Naive B cell (primary cell): ENCODE results near the gene MKLN1. TPM values are rescaled to one million over a fixed set of nuclear protein-coding genes. Genes with fewer than 3 reads are reported as not detected.

Source experiments
- ATAC-seq, 2 donors: fragments of 150-1000 bp; cut with Tn5 transposase; 2 replicates each; pipeline ENCODE4 v1.10.0; 2021; ENCODE audit warnings: low read depth in 2 of 2, mild to moderate bottlenecking in 2 of 2, moderate library complexity in 2 of 2
- DNase-seq: peaks from one replicate; pipeline ENCODE4 v3.0.0; 2022
- H3K27ac Mint-ChIP-seq, 6 donors: one replicate each; pipeline ENCODE4 v1.8.0; 2020 to 2022; ENCODE audit warnings: mild to moderate bottlenecking in 6 of 6, mixed read lengths in 6 of 6, moderate library complexity in 5 of 6, inconsistent platforms in 2 of 6
- H3K27me3 Mint-ChIP-seq, 3 donors: one replicate each; pipeline ENCODE4 v1.8.0; 2021 to 2022; ENCODE audit warnings: mixed read lengths in 3 of 3, mild to moderate bottlenecking in 1 of 3
- H3K36me3 Mint-ChIP-seq, 2 donors: one replicate each; pipeline ENCODE4 v1.8.0; 2020 to 2022; ENCODE audit warnings: mixed read lengths in 2 of 2, inconsistent platforms in 1 of 2, mild to moderate bottlenecking in 1 of 2
- H3K4me1 Mint-ChIP-seq, 3 donors: one replicate each; pipeline ENCODE4 v1.8.0; 2020 to 2022; ENCODE audit warnings: mixed read lengths in 3 of 3, inconsistent platforms in 1 of 3, mild to moderate bottlenecking in 1 of 3, moderate library complexity in 1 of 3
- H3K4me3 Mint-ChIP-seq, 8 donors: one replicate each; pipeline ENCODE4 v1.8.0; 2020 to 2022; ENCODE audit warnings: mild to moderate bottlenecking in 8 of 8, mixed read lengths in 8 of 8, moderate library complexity in 8 of 8, inconsistent platforms in 2 of 8
- H3K9me3 Mint-ChIP-seq, 7 donors: one replicate each; pipeline ENCODE4 v1.8.0; 2020 to 2022; ENCODE audit warnings: mixed read lengths in 7 of 7, mild to moderate bottlenecking in 5 of 7, inconsistent platforms in 2 of 7, moderate library complexity in 1 of 7
- polyA plus RNA-seq, 6 donors: library from polyadenylated mRNA; unstranded; fragments of 300-500 nt; fragmentation: Illumina TruSeq; gene quantifications; one replicate each; pipeline ENCODE4 v1.2.3, GENCODE V29; 2021; ENCODE audit warnings: low read depth in 6 of 6

Gene MKLN1
- polyA plus RNA-seq, 6 donors from 2014 or later: 19.6 to 39.8 (median 26.0) TPM

GRCh38 chr7:131369354-131369753, 41.7 kb downstream of the MKLN1 start:
- H3K27ac Mint-ChIP-seq: no peak overlapping the region
- peaks cover 61 to 71% (median 67%) of the 10 kb centered on the region in 3 donors for H3K4me1 Mint-ChIP-seq
- DNase-seq (no peak), ATAC-seq (no peak)
- H3K27me3 Mint-ChIP-seq: no peaks in the 10 kb centered on the region
- peaks cover 0 to 8% (median 0%) of the 10 kb centered on the region in 7 donors for H3K9me3 Mint-ChIP-seq
- no peaks in the 10 kb centered on the region for H3K36me3 Mint-ChIP-seq
- no peak overlapping the region for H3K4me3 Mint-ChIP-seq

DNA sequence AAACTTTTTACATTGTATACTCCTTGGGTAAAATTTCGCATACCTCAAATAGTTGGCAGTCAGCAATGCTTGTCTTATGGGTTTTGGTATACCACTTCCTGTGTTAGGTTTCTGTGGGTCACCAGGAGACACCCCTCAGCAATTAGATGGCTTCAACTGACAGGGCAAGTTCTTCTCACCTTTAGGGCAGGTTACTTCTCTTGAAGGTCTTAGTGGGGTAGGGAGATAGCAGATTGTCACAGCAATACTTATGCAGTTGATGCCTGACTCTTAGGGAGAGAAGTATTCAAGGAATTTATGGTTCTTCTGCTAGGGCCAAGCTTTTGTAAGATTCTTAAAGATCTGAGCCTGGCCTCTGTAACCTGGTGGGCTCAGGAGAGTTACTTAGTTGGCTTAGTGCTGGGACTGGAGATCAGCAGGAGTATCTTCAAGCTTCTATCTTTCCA, 42.9 kb downstream of the MKLN1 start:
- DNase-seq (peak; percentile 17), ATAC-seq (peak; percentile 88 to 89)
- Mint-ChIP-seq H3K27ac (no peak overlapping the region), H3K4me1 (peaks cover 51 to 62% (median 60%) of the 10 kb centered on the region in 3 donors), H3K9me3 (no peaks in the 10 kb centered on the region), H3K27me3 (no peaks in the 10 kb centered on the region), H3K4me3 (peak overlapping the region in 1 of 8 donors; percentile 1), H3K36me3 (no peaks in the 10 kb centered on the region)

DNA sequence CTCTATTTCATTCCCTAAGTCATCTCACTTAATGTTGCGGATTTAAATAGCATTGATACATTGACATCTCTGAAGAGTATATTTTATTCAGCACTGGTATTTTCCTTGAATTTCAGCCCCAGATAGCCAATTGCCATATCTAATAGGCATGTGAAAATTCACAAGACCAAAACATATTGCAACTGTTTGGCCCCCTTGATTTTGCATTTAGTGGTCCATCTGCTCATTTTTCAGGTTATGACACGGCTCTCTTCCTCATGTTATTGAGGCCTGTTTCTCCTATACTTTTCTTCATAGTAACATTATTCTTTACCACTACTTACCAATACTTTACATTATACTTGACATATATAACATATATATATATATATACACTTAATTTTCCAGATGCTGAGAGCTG, 43.7 kb downstream of the MKLN1 start:
- Mint-ChIP-seq H3K4me3 (no peak overlapping the region), H3K27me3 (no peaks in the 10 kb centered on the region), H3K4me1 (peaks cover 46 to 56% (median 52%) of the 10 kb centered on the region in 3 donors), H3K9me3 (no peaks in the 10 kb centered on the region), H3K36me3 (no peaks in the 10 kb centered on the region), H3K27ac (no peak overlapping the region)
- DNase-seq (no peak), ATAC-seq (no peak)

DNA sequence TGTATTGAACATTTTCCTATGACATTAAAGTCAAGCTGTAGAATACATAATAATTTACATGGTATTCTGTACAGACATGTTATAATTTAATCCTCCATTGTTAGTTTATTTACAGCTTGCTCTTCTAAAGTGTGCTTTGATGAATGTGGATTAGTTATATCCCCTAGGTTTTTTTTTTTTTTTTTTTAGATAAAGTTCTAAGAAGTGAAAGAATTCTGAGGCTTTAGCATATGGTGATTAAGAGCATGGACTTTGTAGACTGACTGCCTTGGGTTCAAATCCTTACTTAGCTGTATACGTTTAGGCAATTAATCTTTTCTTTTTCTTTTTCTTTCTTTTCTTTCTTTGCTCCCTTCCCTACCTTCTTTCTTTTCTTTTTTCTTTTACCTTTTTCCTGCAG, 44.9 kb downstream of the MKLN1 start:
- DNase-seq (no peak), ATAC-seq (no peak)
- Mint-ChIP-seq H3K36me3 (peaks cover 0 to 4% of the 10 kb centered on the region in 2 donors), H3K4me3 (no peak overlapping the region), H3K4me1 (peaks cover 41 to 52% (median 42%) of the 10 kb centered on the region in 3 donors), H3K27me3 (no peaks in the 10 kb centered on the region), H3K9me3 (no peaks in the 10 kb centered on the region), H3K27ac (peak overlapping the region in 2 of 6 donors; percentile 57 to 58)

- peaks cover 0 to 4% of the 10 kb centered on the region in 2 donors for H3K36me3 Mint-ChIP-seq
- H3K4me3 Mint-ChIP-seq: no peak overlapping the region
- H3K27me3 Mint-ChIP-seq: no peaks in the 10 kb centered on the region
- ATAC-seq: no peak
- H3K9me3 Mint-ChIP-seq: no peaks in the 10 kb centered on the region
- DNase-seq: no peak
- peak overlapping the region in 1 of 6 donors; percentile 70 for H3K27ac Mint-ChIP-seq
- H3K4me1 Mint-ChIP-seq: peaks cover 26 to 42% (median 33%) of the 10 kb centered on the region in 3 donors
These were observed 47.1 kb downstream of the MKLN1 start for GRCh38 chr7:131374821-131375220.

DNA sequence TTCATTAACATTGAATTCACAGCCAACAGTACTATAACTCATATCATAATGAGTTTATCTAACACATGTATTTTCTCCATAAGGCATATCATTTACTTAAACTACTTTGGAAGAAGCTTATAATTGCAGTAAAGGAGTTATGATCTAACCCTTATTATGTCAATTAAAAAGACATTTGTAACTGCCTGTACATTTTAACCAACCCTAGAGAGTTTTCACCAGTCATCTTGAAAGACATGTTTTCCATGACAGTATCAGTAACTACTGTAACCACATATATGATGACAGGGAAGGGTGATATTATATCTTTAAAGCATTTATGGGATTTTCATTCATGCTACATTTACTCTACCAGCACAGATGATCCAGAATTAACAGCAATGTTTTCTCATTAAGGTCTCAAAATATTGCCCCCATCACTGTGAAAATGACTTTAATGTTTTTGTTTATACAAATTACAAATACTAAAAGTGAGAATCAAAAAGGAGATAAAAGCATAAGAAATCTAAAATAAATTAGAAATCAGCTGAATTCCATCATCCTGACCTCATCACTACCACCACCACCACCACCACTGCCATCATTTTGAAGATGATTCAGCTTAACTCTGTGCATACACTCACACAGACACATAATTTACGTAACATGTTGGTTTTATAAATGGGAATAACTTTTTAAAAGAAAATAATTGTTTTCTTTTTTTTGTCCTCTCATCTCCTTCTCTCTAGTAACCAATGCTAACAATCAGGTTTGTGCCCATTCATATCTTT, 53.6 kb downstream of the MKLN1 start:
- Mint-ChIP-seq H3K9me3 (no peaks in the 10 kb centered on the region), H3K27ac (no peak overlapping the region), H3K27me3 (no peaks in the 10 kb centered on the region), H3K36me3 (peaks cover 0 to 4% of the 10 kb centered on the region in 2 donors), H3K4me1 (peaks cover 7 to 25% (median 24%) of the 10 kb centered on the region in 3 donors), H3K4me3 (no peak overlapping the region)
- ATAC-seq (no peak), DNase-seq (no peak)

DNA sequence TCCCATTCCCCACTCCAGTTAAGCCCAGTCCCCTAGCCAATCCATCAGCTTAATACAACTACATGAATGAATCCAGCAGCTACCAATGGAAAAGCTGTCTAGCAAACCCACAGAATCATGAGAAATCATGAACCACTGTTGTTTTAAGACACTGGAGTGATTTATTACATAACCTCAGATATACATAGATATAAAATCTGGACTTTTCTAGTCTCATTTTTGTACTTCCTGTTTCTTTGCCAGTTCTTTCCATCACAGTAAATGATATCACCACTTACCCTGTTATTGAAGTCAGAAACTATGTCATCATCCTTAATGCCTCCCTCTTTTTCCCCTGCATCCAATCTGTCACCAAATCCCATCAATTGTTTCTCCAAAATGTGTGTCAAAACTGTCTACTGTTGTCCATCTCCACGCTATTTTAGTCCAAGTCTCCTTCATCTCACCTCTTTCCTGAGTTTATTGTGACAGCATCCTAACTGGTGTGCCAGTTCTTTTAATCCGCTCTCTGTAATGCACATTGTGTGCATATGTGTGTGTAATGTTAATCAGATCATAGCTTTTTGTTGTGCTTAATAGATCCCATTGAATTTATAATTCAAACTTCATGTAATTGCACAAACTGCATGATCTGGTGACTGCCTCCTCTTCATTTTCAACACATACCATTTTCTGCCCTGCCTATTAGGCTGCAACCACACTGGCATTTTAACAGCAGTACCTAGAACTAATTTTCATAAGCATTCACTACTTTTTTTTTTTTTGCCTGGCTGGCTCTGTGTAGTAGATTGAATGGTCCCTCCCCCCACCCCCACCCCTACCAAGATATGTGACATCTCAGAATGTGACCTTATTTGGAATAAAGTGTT, 56.0 kb downstream of the MKLN1 start:
- ATAC-seq (peak; percentile 56 to 70), DNase-seq (peak; percentile 7)
- no peaks in the 10 kb centered on the region for H3K36me3 Mint-ChIP-seq
- H3K4me1 Mint-ChIP-seq: peaks cover 7 to 25% (median 24%) of the 10 kb centered on the region in 3 donors
- peak overlapping the region in 4 of 6 donors; percentile 5 to 70 (median 46) for H3K27ac Mint-ChIP-seq
- H3K4me3 Mint-ChIP-seq: peak overlapping the region in 2 of 8 donors; percentile 21 to 42
- H3K27me3 Mint-ChIP-seq: no peaks in the 10 kb centered on the region
- H3K9me3 Mint-ChIP-seq: no peaks in the 10 kb centered on the region

DNA sequence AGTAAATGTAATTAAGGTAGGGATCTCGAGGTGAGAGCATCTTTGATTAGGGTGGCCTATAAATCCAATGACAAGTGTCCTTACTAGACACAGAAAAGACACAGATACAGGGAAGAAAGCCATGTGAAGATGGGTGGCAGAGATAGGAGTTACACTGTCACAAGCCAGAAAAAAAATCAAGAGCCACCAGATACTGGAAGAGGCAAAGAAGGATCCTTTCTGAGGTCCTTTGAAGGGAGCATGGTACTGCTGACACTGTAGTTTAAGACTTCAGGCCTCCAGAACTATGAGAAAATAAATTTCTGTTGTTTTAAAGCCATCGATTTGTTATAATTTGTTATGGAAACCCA, 56.6 kb downstream of the MKLN1 start:
- Mint-ChIP-seq H3K27ac (peak overlapping the region in 1 of 6 donors; percentile 70), H3K4me1 (peaks cover 7 to 25% (median 21%) of the 10 kb centered on the region in 3 donors), H3K9me3 (no peaks in the 10 kb centered on the region), H3K27me3 (no peaks in the 10 kb centered on the region), H3K36me3 (no peaks in the 10 kb centered on the region), H3K4me3 (no peak overlapping the region)
- ATAC-seq: no peak
- no peak for DNase-seq

DNA sequence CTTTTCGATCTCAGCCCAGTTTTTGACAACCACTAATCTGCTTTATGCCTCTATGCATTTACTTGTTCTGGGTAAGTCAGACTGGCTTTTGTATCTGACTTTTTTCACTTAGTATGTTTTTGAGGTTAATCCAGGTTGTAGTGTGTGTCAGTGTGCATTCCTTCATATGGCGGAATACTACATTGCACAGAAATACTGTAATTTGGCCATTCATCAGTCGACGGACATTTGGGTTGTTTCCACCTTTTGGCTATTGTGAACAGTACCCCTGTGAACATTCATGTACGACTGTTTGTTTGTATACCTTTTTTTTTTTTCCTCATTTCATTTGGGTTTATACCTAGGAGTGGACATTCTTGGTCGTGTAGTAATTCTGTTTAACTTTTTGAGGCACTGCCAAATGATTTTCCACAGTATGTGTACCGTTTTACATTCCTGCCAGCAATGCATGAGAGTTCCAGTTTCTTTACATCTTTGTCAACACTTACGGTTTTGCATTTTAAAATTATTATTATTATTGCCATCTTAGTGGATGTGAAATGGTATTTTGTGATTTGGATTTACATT, 57.4 kb downstream of the MKLN1 start:
- H3K4me1 Mint-ChIP-seq: peaks cover 7 to 25% (median 21%) of the 10 kb centered on the region in 3 donors
- no peak for ATAC-seq
- no peaks in the 10 kb centered on the region for H3K36me3 Mint-ChIP-seq
- no peak overlapping the region for H3K4me3 Mint-ChIP-seq
- H3K27ac Mint-ChIP-seq: peak overlapping the region in 1 of 6 donors; percentile 69
- no peaks in the 10 kb centered on the region for H3K27me3 Mint-ChIP-seq
- no peaks in the 10 kb centered on the region for H3K9me3 Mint-ChIP-seq
- DNase-seq: no peak

DNA sequence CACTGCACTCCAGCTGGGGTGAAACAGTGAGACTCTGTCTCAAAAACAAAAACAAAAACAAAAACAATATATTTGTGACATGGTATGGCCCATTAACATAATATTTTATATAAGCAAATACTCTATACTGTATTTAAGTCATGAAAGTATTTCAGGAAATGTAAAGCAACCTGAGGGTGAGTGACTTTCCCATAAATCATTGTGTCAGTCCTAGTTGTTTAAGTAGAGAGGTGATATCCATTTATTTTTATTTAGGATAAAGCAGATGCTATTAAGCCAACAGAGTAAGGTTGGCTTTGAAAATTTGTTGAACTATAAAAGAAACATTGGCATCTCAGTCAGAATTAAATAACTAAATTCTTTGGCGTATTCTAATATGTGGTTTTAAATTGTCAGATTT, 60.5 kb downstream of the MKLN1 start:
- Mint-ChIP-seq H3K27ac (no peak overlapping the region), H3K36me3 (no peaks in the 10 kb centered on the region), H3K9me3 (no peaks in the 10 kb centered on the region), H3K4me1 (peaks cover 12 to 31% (median 17%) of the 10 kb centered on the region in 3 donors), H3K27me3 (no peaks in the 10 kb centered on the region), H3K4me3 (no peak overlapping the region)
- ATAC-seq (no peak), DNase-seq (no peak)

GRCh38 chr7:131390275-131390674, 62.6 kb downstream of the MKLN1 start:
- no peaks in the 10 kb centered on the region for H3K9me3 Mint-ChIP-seq
- H3K36me3 Mint-ChIP-seq: no peaks in the 10 kb centered on the region
- H3K4me3 Mint-ChIP-seq: no peak overlapping the region
- ATAC-seq (no peak), DNase-seq (no peak)
- H3K27me3 Mint-ChIP-seq: no peaks in the 10 kb centered on the region
- peaks cover 6 to 12% (median 6%) of the 10 kb centered on the region in 3 donors for H3K4me1 Mint-ChIP-seq
- no peak overlapping the region for H3K27ac Mint-ChIP-seq

GRCh38 chr7:131391145-131391544, 63.5 kb downstream of the MKLN1 start:
- Mint-ChIP-seq H3K4me1 (peaks cover 6 to 9% (median 6%) of the 10 kb centered on the region in 3 donors), H3K4me3 (no peak overlapping the region), H3K27me3 (no peaks in the 10 kb centered on the region), H3K27ac (no peak overlapping the region), H3K9me3 (no peaks in the 10 kb centered on the region), H3K36me3 (no peaks in the 10 kb centered on the region)
- DNase-seq: no peak
- ATAC-seq: no peak

DNA sequence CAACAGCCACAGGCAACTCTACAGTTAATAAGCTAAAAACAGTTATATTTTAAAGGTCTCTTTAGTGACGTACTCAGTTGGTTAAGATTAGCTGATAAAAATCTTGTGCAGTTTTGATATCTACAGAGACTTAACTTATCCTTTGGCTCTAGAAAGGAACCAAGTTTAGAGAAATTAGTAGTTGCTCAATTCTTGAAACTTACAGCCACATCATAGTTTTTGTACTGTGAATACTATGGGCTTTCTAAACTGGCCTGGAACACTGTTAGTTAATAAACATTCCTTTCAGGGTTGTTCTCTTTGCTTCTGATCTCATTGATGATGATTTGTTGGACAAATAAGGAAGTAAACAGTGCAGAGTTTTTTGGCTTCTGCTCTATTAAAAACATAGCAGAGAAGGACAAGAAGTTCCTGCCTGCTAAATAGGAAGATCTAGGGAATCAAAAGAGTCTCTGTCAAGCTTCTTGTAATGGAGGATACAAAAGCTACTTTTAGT, 73.1 kb downstream of the MKLN1 start:
- H3K27me3 Mint-ChIP-seq: no peaks in the 10 kb centered on the region
- peaks cover 7 to 30% (median 19%) of the 10 kb centered on the region in 3 donors for H3K4me1 Mint-ChIP-seq
- H3K4me3 Mint-ChIP-seq: no peak overlapping the region
- H3K36me3 Mint-ChIP-seq: peaks cover 34 to 38% of the 10 kb centered on the region in 2 donors
- peaks cover 0 to 13% (median 4%) of the 10 kb centered on the region in 7 donors for H3K9me3 Mint-ChIP-seq
- H3K27ac Mint-ChIP-seq: peak overlapping the region in 2 of 6 donors; percentile 41 to 44
- DNase-seq (no peak), ATAC-seq (no peak)
